HG03103 (cell line): ENCODE measurements around the gene WDR76.

ENCODE experiments used
- ATAC-seq: cut with Tn5 transposase; IDR thresholded peaks from one replicate; pipeline ENCODE4 v1.9.1; 2021; ENCODE audit warnings: low read depth; ENCODE audit not compliant: unreplicated experiment

WDR76 gene

DNA sequence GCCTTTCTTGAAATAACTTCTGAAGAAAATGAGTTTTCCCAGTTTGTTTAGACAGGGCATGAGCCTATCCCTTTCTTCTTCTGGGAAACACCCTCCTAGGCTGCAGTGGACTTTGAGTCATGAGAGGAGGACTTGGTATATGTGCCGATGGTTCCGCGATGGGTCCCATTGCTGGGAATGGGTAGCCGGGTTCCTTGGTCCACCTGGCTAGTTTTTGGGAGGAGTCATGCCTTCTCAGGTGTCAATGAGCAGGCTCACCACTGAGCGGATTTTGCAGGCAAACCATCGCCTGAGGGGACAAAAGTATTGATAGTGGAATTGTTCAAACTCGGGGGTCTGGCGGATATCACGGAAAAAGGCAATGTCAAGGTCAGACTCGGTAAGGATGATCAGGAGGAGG lies 46.8 kb downstream of the WDR76 start:
- no peak for ATAC-seq

DNA sequence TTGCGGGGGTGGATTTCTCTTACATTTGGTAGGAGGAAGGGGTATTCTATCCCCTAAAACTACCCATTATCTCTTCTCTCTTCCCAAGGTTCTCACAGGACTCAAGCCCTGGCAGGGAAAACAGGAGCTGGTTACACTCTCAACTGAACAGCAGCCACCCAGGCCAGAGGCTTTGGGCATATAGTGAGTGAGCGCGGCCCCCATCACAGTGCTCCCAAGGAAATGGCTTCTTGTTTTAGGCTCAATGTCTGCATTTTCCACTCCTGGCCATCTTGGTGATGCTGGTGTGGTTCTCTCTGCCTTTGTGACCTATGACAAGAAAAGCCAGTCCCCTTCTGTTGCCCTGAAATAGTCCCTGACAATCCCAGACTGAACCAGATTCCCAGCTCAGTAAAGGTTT lies 50.1 kb downstream of the WDR76 start:
- no peak for ATAC-seq

DNA sequence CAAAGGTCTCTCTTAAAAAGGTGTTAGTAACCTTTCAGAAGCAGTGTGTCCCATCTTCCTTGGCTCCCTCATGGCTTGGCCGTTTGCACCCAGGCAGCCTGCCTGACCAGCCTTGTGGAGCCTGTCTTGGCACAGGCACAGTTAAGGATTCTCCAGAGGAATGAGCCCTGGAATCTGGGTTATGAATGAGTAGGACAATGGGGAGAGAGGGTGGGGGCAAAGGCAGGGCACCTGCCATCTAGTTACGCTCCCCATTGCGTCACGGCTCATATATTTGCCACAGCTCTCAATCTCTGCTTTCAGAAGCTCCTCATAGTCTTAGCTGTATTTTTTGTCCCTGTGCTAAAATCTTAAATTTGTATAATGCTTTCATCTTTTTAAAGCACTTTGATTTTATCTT lies 50.6 kb downstream of the WDR76 start:
- ATAC-seq = no peak

DNA sequence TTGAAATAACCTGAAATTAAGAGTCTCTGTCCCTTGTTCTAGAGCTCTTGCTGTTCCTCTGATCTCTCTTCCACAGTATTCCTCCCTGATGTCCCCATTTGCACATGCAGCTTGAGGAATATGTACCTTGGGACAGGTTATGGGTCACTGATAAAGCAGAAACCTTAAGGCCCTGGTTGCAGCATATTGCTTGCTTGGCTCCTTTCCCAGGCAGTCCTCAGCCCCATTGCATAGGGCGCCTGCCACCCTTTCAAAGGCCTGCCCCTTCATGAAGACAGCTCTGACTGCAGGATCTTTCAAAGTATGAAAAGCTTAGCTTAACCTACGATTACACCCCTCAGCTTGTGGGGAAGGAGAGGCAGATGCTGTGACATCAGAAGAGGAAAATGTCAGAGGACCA lies 51.6 kb downstream of the WDR76 start:
- no peak for ATAC-seq

GRCh38 chr15:43879386-43880355 lies 52.9 kb downstream of the WDR76 start:
- no peak for ATAC-seq

- ATAC-seq = no peak
Measured at GRCh38 chr15:43880406-43881194, 53.8 kb downstream of the WDR76 start.

GRCh38 chr15:43881245-43881644 lies 54.4 kb downstream of the WDR76 start:
- ATAC-seq = no peak

DNA sequence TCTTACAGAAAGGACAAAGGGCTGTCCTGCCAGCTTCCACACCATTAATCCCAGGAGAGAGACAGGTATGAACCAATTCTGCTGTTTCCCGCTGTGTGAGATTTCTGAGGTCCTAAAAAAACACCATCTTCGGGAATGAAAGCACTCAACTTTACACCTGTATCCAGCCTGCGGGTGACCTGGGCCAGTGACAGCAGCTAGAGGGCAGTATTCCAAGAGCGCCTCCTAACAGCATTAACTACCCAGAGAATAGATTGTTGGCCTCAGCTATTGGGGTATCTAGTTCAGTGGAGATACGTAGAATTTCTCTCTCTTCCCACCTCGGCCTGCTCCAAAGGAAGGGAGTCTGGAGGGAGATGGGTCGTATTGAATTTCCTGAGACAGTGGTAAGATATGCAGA lies 55.1 kb downstream of the WDR76 start:
- ATAC-seq = no peak

DNA sequence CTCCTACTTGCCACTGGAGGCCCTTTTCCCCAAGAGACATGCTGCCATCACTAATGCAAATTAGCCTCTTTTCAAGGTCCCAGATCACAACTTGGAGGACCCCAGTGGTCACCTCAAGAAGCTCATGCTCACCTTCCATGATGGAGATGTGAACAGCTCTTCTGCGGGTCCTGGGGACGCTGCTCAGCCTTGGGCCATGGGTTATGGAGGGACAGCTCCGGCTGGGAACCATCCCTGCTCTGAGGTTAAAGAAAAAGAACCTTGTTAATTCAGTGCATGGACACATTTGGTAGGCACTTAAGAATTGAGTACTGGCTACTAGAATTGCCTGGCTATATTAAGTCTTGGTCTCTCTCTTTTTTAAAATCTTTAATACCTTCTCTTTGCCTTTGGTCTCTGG lies 56.8 kb downstream of the WDR76 start:
- ATAC-seq = no peak

- ATAC-seq = no peak
Measured at GRCh38 chr15:43886558-43886957, 59.8 kb downstream of the WDR76 start.

DNA sequence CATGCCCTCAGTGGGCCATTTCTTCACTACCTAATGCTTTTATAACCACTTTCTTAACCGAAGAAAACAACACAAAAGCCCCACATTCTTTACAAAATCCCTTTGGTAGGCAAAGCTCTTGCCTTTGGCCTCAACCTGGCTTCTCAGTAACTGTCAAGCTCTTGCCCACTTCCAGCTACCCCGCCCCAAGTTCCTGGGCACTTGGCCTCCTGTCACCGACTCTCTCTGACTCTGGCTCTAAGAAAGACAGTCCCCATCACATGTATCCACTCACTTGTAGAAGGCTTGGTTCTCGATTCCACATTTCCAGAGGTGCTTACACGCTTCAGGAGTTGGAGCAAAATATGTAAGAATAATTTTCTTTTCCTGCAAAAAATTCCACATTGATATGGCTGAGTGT lies 61.1 kb downstream of the WDR76 start:
- ATAC-seq = no peak

GRCh38 chr15:43889042-43889441 lies 62.2 kb downstream of the WDR76 start:
- ATAC-seq = no peak

DNA sequence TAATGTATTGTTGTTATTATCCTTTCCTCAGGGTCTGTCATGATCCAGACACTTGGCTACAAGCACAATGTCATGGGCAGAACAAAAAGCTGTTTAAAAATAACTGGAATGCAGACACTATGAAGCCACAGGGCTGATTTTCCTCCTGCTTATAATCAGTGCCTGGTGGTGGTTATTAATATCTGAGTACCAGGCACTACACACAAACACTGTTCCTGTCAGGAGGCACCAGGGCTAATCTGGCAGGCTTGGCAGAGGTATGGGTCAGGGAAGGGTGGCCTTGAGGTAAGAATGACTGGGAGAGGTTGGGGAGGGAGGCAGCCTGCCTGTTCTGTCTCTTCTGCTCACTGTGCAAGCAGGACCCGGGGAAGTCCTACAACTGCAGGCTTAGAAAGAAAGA lies 67.2 kb downstream of the WDR76 start:
- ATAC-seq = no peak

GRCh38 chr15:43895586-43895985 lies 68.8 kb downstream of the WDR76 start:
- ATAC-seq = no peak

DNA sequence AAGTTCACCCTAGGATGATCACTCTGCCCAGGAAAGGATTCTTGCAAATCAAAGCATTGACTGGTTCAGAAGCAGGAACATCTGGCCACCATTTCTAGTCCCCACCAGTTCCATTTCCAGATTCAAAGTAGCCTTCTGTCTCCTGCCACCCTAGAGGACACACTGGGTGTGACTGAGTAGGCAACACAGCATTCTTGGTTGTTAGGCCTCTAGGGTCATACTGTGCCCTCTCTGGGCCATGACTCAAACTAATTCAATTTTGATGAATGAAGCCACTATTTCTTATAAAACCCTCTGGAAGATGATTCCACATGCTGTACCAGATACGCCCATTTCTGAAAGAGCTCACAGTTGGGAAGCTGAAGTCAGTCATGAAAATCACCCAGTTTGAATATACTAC lies 69.7 kb downstream of the WDR76 start:
- ATAC-seq = no peak

- ATAC-seq = no peak
Measured at GRCh38 chr15:43898891-43899290, 72.1 kb downstream of the WDR76 start.

DNA sequence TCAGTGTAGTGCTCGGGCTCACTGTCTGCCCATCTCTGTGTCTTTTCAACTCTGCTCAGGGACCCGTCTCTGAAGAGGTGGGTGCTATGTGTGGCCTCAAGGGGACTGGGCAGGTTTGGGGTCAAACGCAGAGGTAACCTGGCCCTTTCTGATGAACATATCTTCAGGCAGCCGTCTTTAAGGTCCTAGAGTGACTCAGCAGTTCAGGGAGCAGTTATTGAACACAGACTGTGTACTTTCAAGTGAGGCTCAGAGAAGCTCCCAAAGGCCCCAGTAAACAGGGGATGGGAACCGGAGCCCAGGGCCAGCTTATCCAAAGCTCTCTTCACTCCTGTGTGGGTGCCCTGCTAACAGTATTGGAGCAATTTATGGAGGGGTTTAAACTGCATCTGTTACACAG lies 73.1 kb downstream of the WDR76 start:
- no peak for ATAC-seq

GRCh38 chr15:43900996-43901395 lies 74.2 kb downstream of the WDR76 start:
- ATAC-seq = no peak

GRCh38 chr15:43901495-43901894 lies 74.7 kb downstream of the WDR76 start:
- ATAC-seq = no peak

- no peak for ATAC-seq
Measured at GRCh38 chr15:43903864-43904290, 77.1 kb downstream of the WDR76 start.

DNA sequence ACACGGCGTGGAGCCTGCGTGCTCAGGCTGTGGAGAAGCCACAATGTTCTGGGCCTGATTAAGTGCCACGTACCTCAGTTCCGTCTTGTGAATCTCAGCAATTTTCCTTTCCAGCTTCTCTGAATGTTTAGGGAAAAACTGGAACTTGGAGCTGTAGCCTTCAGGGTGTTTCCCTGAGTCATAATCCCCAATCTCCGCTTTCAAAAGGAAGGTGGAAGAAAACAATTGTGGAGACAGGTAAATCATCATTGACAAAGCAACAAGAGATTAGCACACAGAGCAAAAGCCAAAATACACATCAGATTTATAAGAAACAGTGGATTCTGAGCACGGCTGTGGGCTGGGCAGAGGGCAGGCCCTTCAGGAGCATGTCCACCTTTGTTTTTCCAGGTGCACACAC lies 79.0 kb downstream of the WDR76 start:
- ATAC-seq = no peak
